Endothelial cell of umbilical vein (primary cell): ENCODE data around the gene ZW10. TPM values are rescaled to one million over a fixed set of nuclear protein-coding genes. Genes with fewer than 3 reads are reported as not detected.

Experiments
- BruUV-seq: library from RNA; stranded (reverse); fragments of 400-500 nt; replicated peaks from 2 replicates; lab custom pipeline; 2021; lab: Mats Ljungman, UMichigan
- CTCF ChIA-PET: fragments of 300-600, 350-600 bp; sonication (Branson Sonifier 250); formaldehyde crosslinking; loops from one replicate; lab custom pipeline; 2021; ENCODE audit warnings: antibody characterized with exemption, inconsistent platforms; lab: Charles Lee
- POLR2A ChIA-PET: fragments of 300-600, 350-600 bp; sonication (Branson Sonifier 250); formaldehyde crosslinking; loops from one replicate; lab custom pipeline; 2021; ENCODE audit warnings: antibody characterized with exemption, inconsistent platforms; lab: Charles Lee
- DNase-seq: peaks from one replicate; pipeline ENCODE4 v3.0.0-alpha.2; 2011; ENCODE audit warnings: low read depth, low spot score
- FAIRE-seq: peaks from 2 replicates; lab custom pipeline; 2011; peaks lifted over from hg19 to GRCh38; lab: Jason Lieb, UNC
- H2AFZ ChIP-seq: 2 replicates; pipeline ENCODE4 v1.6.0; 2012; ENCODE audit warnings: low read depth, low read length, control low read depth, inconsistent platforms
- H3K27ac ChIP-seq: 2 replicates; pipeline ENCODE4 v1.5.1; 2011; ENCODE audit warnings: low read depth, mild to moderate bottlenecking, control low read depth, low read length, moderate library complexity; ENCODE audit not compliant: insufficient read depth
- H3K27me3 ChIP-seq, 2 experiments: 2 replicates each; pipeline versions ENCODE4 v1.6.0 to v1.6.1; 2011; ENCODE audit warnings: low read length in 2 of 2, mixed read lengths in 1 of 2; ENCODE audit not compliant: control insufficient read depth in 2 of 2, insufficient read depth in 2 of 2
- H3K36me3 ChIP-seq, 2 experiments: 2 replicates in 1 of 2; 3 replicates in 1 of 2; pipeline ENCODE4 v1.5.1; 2011; ENCODE audit warnings: low read length in 2 of 2, mild to moderate bottlenecking in 1 of 2, moderate library complexity in 1 of 2; ENCODE audit not compliant: control insufficient read depth in 2 of 2, insufficient read depth in 2 of 2; ENCODE audit errors: extremely low read depth in 1 of 2
- H3K4me1 ChIP-seq: 3 replicates; pipeline ENCODE4 v1.5.1; 2011; ENCODE audit warnings: mild to moderate bottlenecking, low read length; ENCODE audit not compliant: control insufficient read depth, insufficient read depth; ENCODE audit errors: extremely low read depth
- H3K4me2 ChIP-seq: 2 replicates; pipeline ENCODE4 v1.6.1; 2011; ENCODE audit warnings: low read length, control low read depth, mixed read lengths; ENCODE audit not compliant: insufficient read depth
- H3K4me3 ChIP-seq, 3 experiments: fragments of 200-600 bp in 1 of 3; sonication (generic), shearing (Covaris generic) in 1 of 3; replicated peaks in 1 of 3; 2 replicates each; pipeline ENCODE4 v1.5.1; 2011 to 2016; ENCODE audit warnings: control low read depth in 3 of 3, low read length in 3 of 3, mild to moderate bottlenecking in 2 of 3, inconsistent platforms in 1 of 3, low read depth in 1 of 3, moderate library complexity in 1 of 3; ENCODE audit not compliant: insufficient read depth in 1 of 3
- H3K79me2 ChIP-seq: 2 replicates; pipeline ENCODE4 v1.6.0; 2012; ENCODE audit warnings: low read length, inconsistent platforms; ENCODE audit not compliant: control insufficient read depth, insufficient read depth
- H3K9ac ChIP-seq: replicated peaks from 2 replicates; pipeline ENCODE3; 2011; ENCODE audit warnings: low read length, control low read depth; ENCODE audit not compliant: insufficient read depth; ENCODE audit errors: extremely low read depth
- H3K9me1 ChIP-seq: replicated peaks from 3 replicates; pipeline ENCODE4 v1.6.0; 2011; ENCODE audit warnings: mild to moderate bottlenecking, low read length; ENCODE audit not compliant: control insufficient read depth, insufficient read depth; ENCODE audit errors: extremely low read depth
- H3K9me3 ChIP-seq: replicated peaks from 2 replicates; pipeline ENCODE4 v1.5.1; 2012; ENCODE audit warnings: low read length, inconsistent platforms; ENCODE audit not compliant: control insufficient read depth, insufficient read depth
- H4K20me1 ChIP-seq: replicated peaks from 2 replicates; pipeline ENCODE3; 2011; ENCODE audit warnings: mild to moderate bottlenecking, low read length; ENCODE audit not compliant: control insufficient read depth, insufficient read depth; ENCODE audit errors: extremely low read depth
- EZH2 ChIP-seq: IDR thresholded peaks from 2 replicates; pipeline ENCODE4 v1.6.1; 2012; ENCODE audit warnings: borderline replicate concordance, low read depth, mild to moderate bottlenecking, moderate library complexity, low read length, inconsistent platforms; ENCODE audit not compliant: severe bottlenecking
- FOS ChIP-seq: IDR thresholded peaks from 2 replicates; pipeline ENCODE4 v1.6.1; 2011; ENCODE audit warnings: mild to moderate bottlenecking, low read length, moderate library complexity, borderline replicate concordance; ENCODE audit not compliant: insufficient read depth
- MYC ChIP-seq: IDR thresholded peaks from one replicate; pipeline ENCODE4 v1.6.1; 2011; ENCODE audit warnings: mild to moderate bottlenecking, low read depth, low read length
- POLR2AphosphoS5 ChIP-seq: IDR thresholded peaks from 2 replicates; pipeline ENCODE4 v1.6.1; 2012; ENCODE audit warnings: low read depth, mild to moderate bottlenecking, control low read depth, low read length, moderate library complexity; ENCODE audit not compliant: insufficient read depth
- dilution Hi-C: fragments of 300-500 bp; cut with MboI; formaldehyde crosslinking; loops from one replicate; pipeline ENCODE4 v1.15.0; 2019; ENCODE audit warnings: low sequenced_read_pairs; ENCODE audit not compliant: extremely low pct_ligation_motif_present
- intact Hi-C: fragments of 100-400 bp; cut with micrococcal nuclease; formaldehyde crosslinking; loops from one replicate; pipeline ENCODE4 v1.10.0; 2022
- polyA plus RNA-seq, 4 experiments: library from polyadenylated mRNA; depleted of rRNA in 3 of 4; stranded (reverse) in 3 of 4; unstranded in 1 of 4; fragments of >200 nt; gene quantifications; 2 replicates each; pipeline versions ENCODE4 v1.2.1 to v1.2.3, GENCODE V29; 2011 to 2012; ENCODE audit warnings: missing spikeins in 1 of 4
- total RNA-seq: library from RNA; stranded (reverse); gene quantifications from 2 replicates; pipeline ENCODE4 v1.2.3, GENCODE V29; 2021
- TF ChIP-seq, protein P1 (sequence below), 2 donors: IDR thresholded peaks; 1 replicate in 1 of 2; 2 replicates in 1 of 2; pipeline ENCODE4 v1.5.1; 2011; ENCODE audit warnings: low read length in 2 of 2, mild to moderate bottlenecking in 2 of 2, moderate library complexity in 2 of 2, control low read depth in 1 of 2, inconsistent platforms in 1 of 2, low read depth in 1 of 2; ENCODE audit not compliant: insufficient read depth in 1 of 2; ENCODE audit errors: extremely low read depth in 1 of 2

ZW10 gene
- total and polyA plus RNA-seq, 2 donors (not counting 3 experiments of a cell fraction or from before 2014, with no cell fraction given) = 7.5 to 22.1 TPM

GRCh38 chr11:113796663-113797259 is 23.3 kb upstream of the ZW10 start:
- intact Hi-C loops (loop anchor here (1.0 kb wide), 1 partner anchor 491 kb away; no protein-coding TSS in a partner anchor), dilution Hi-C loops (no loop called here)
- H3K36me3 ChIP-seq = peaks cover 2 to 5% of the 10 kb centered on the region in 2 experiments
- no peak overlapping the region for H2AFZ ChIP-seq
- no peaks in the 10 kb centered on the region for H3K27me3 ChIP-seq
- no peaks in the 10 kb centered on the region for H3K4me1 ChIP-seq
- no TSS peak for BruUV-seq
- no peaks in the 10 kb centered on the region for H3K9me3 ChIP-seq
- H3K27ac ChIP-seq = no peak overlapping the region
- ChIA-PET CTCF (interaction anchor here (0.6 to 2.7 kb wide), 21 partner anchors 9 to 498 kb away, joined by 3 to 32 read pairs (median 4); partner anchors contain the start of genes CLDN25 and ZW10), POLR2A (no interaction called here)
- no peaks in the 10 kb centered on the region for H4K20me1 ChIP-seq
- H3K4me3 ChIP-seq = no peak overlapping the region
- TF ChIP-seq EZH2 (no peak), MYC (no peak), FOS (no peak), POLR2AphosphoS5 (no peak)
- TF ChIP-seq, protein P1, sequence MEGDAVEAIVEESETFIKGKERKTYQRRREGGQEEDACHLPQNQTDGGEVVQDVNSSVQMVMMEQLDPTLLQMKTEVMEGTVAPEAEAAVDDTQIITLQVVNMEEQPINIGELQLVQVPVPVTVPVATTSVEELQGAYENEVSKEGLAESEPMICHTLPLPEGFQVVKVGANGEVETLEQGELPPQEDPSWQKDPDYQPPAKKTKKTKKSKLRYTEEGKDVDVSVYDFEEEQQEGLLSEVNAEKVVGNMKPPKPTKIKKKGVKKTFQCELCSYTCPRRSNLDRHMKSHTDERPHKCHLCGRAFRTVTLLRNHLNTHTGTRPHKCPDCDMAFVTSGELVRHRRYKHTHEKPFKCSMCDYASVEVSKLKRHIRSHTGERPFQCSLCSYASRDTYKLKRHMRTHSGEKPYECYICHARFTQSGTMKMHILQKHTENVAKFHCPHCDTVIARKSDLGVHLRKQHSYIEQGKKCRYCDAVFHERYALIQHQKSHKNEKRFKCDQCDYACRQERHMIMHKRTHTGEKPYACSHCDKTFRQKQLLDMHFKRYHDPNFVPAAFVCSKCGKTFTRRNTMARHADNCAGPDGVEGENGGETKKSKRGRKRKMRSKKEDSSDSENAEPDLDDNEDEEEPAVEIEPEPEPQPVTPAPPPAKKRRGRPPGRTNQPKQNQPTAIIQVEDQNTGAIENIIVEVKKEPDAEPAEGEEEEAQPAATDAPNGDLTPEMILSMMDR (IDR thresholded peaks at IDR 0.05; ENCODE audit: extremely low read depth in 1 of 2, insufficient read depth in 1 of 2, low read depth in 1 of 2, low read length in 2 of 2) = peak; percentile 45 to 62
- H3K9me1 ChIP-seq = no peaks in the 10 kb centered on the region
- no peaks in the 10 kb centered on the region for H3K79me2 ChIP-seq
- FAIRE-seq (no peak), DNase-seq (peak; percentile 49)
- H3K4me2 ChIP-seq = no peak overlapping the region
- no peak overlapping the region for H3K9ac ChIP-seq
